Stomach (tissue), 4 donors: Measurements from ENCODE around the gene KIF2C.

Experiments used
- EP300 ChIP-seq: sonication (generic); formaldehyde crosslinking; IDR thresholded peaks from one replicate; pipeline ENCODE4 v1.6.1; 2017; ENCODE audit warnings: antibody characterized with exemption
- POLR2A ChIP-seq, 4 donors: fragments of 450-650 bp; IDR thresholded peaks; one replicate each; pipeline ENCODE4 v1.6.1; 2016; ENCODE audit warnings: antibody characterized with exemption in 4 of 4, control low read depth in 2 of 4, mild to moderate bottlenecking in 1 of 4, moderate library complexity in 1 of 4
- POLR2AphosphoS5 ChIP-seq, 3 donors: sonication (generic); formaldehyde crosslinking; IDR thresholded peaks; one replicate each; pipeline ENCODE4 v1.6.1; 2016; ENCODE audit warnings: antibody characterized with exemption in 3 of 3
- TF ChIP-seq, protein P1 (sequence below), 7 experiments: fragments of 450-650 bp in 4 of 7; fragments of 200-600 bp in 3 of 7; sonication (generic) in 3 of 7; IDR thresholded peaks; one replicate each; pipeline ENCODE4 v1.5.1; 2016 to 2019; ENCODE audit warnings: antibody characterized with exemption in 7 of 7, control low read depth in 2 of 7, mild to moderate bottlenecking in 1 of 7

DNA sequence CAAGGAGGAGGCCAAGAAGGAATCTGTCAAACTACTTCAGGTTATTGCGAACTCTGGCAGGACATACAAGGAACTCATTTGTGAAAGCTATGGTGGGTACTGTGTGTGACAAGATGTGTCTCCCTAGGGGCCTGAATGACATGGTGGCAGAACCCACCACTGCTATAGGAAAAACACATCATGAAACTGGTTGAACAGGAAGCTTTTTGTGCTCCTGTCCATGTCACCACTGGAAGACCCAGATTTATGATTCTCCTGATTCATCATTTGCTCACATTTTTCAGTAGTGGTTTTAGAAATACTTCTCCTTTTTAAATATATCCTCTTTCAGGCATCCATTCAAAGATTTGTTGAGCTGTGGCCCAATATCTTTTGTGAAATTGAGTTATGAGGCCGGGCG lies 41.5 kb upstream of the KIF2C start:
- TF ChIP-seq, protein P1, sequence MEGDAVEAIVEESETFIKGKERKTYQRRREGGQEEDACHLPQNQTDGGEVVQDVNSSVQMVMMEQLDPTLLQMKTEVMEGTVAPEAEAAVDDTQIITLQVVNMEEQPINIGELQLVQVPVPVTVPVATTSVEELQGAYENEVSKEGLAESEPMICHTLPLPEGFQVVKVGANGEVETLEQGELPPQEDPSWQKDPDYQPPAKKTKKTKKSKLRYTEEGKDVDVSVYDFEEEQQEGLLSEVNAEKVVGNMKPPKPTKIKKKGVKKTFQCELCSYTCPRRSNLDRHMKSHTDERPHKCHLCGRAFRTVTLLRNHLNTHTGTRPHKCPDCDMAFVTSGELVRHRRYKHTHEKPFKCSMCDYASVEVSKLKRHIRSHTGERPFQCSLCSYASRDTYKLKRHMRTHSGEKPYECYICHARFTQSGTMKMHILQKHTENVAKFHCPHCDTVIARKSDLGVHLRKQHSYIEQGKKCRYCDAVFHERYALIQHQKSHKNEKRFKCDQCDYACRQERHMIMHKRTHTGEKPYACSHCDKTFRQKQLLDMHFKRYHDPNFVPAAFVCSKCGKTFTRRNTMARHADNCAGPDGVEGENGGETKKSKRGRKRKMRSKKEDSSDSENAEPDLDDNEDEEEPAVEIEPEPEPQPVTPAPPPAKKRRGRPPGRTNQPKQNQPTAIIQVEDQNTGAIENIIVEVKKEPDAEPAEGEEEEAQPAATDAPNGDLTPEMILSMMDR (IDR thresholded peaks at IDR 0.05): no peak
- TF ChIP-seq POLR2A (IDR thresholded peaks at IDR 0.05): no peak
- no peak for TF ChIP-seq POLR2AphosphoS5 (IDR thresholded peaks at IDR 0.05)
- TF ChIP-seq EP300: no peak
